AG09309 (cell line): ENCODE measurements around the gene YTHDC1.
"Not testable (repeated sequence)": the region's sequence is repeated elsewhere in the genome, so short reads cannot be mapped to it uniquely, and the experiment has no call there.

Experiments
- DNase-seq: peaks from one replicate; pipeline ENCODE4 v3.0.0-alpha.2; 2010; ENCODE audit warnings: low read depth
- H3K4me3 ChIP-seq: 2 replicates; pipeline ENCODE4 v1.5.1; 2011; ENCODE audit warnings: mild to moderate bottlenecking, low read depth, low read length, moderate library complexity; ENCODE audit not compliant: control insufficient read depth
- CTCF ChIP-seq: IDR thresholded peaks from 2 replicates; pipeline ENCODE4 v1.5.1; 2011; ENCODE audit warnings: mild to moderate bottlenecking, low read depth, low read length, inconsistent platforms; ENCODE audit not compliant: insufficient read depth, control insufficient read depth; ENCODE audit errors: missing control alignments

The YTHDC1 gene

GRCh38 chr4:68349649-68350360 lies at the start of gene YTHDC1:
YTHDC1 (minus strand) TSS chr4:68350090; CDS start chr4:68349753, 337 bp downstream.
- H3K4me3 ChIP-seq = peak within 1 kb of the TSS; percentile 83

GRCh38 chr4:68399306-68399705 lies 49.4 kb upstream of the YTHDC1 start:
- no peak for TF ChIP-seq CTCF
- DNase-seq = no peak
- H3K4me3 ChIP-seq = no peak overlapping the region

More at GRCh38 chr4:68349649-68350360, at the start of gene YTHDC1:
- peak; percentile 75 for DNase-seq
- TF ChIP-seq CTCF = no peak

- no peak for TF ChIP-seq CTCF
- H3K4me3 ChIP-seq = no peak overlapping the region
- no peak for DNase-seq
These were observed 46.9 kb upstream of the YTHDC1 start for GRCh38 chr4:68396756-68397155.

GRCh38 chr4:68391436-68391835 lies 41.5 kb upstream of the YTHDC1 start:
- no peak overlapping the region for H3K4me3 ChIP-seq
- TF ChIP-seq CTCF = no peak
- no peak for DNase-seq

- no peak for DNase-seq
- H3K4me3 ChIP-seq = no peak overlapping the region
These were observed 40.5 kb upstream of the YTHDC1 start for GRCh38 chr4:68390205-68390935.

GRCh38 chr4:68389386-68389913 lies 39.6 kb upstream of the YTHDC1 start:
- DNase-seq, H3K4me3 ChIP-seq: not testable (repeated sequence)

More at GRCh38 chr4:68390205-68390935, 40.5 kb upstream of the YTHDC1 start:
- no peak for TF ChIP-seq CTCF

- DNase-seq = no peak
- H3K4me3 ChIP-seq = no peak overlapping the region
- TF ChIP-seq CTCF = no peak
These were observed 38.5 kb upstream of the YTHDC1 start for GRCh38 chr4:68388347-68388865.
